ENCODE results near the gene PLXNA4.

PLXNA4 gene

DNA sequence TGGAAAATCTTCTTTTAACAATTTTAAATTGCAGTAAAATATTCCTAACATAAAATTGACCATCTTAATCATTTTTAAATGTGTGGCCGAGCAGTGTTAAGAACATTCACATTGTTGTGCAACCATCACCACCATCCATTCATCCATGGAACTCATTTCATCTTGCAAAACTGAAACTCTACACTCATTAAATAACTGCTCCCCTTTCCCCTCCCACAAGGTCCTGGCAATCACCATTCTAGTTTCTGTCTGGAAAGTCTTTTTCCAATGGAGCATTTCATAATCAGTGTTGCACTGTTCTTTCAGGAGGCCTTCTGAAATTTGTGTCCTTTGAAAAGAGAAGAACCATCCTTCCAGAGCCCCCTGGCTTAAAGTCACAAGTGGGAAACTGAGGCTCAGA is 233.1 kb downstream of the PLXNA4 start:
- Histone ChIP-seq H3K27me3 (ENCODE audit: low read depth, low read length) (peaks cover 37% of the 10 kb centered on the region), H3K9ac (ENCODE audit: low read length) (no peak overlapping the region), H3K4me2 (ENCODE audit: low read length) (no peak overlapping the region), H3K4me3 (ENCODE audit: low read length) (no peak overlapping the region), H3K27ac (ENCODE audit: low read length) (no peak overlapping the region), H3K4me1 (ENCODE audit: low read length) (no peaks in the 10 kb centered on the region), H3K36me3 (replicated peaks; ENCODE audit: low read depth, low read length) (no peaks in the 10 kb centered on the region), H2AFZ (ENCODE audit: low read depth, low read length) (no peak overlapping the region), H3K9me3 (ENCODE audit: insufficient read depth, low read length) (no peaks in the 10 kb centered on the region), H3K79me2 (ENCODE audit: low read length) (no peaks in the 10 kb centered on the region), H4K20me1 (ENCODE audit: insufficient read depth, low read length) (no peaks in the 10 kb centered on the region)
- TF ChIP-seq, protein P1, sequence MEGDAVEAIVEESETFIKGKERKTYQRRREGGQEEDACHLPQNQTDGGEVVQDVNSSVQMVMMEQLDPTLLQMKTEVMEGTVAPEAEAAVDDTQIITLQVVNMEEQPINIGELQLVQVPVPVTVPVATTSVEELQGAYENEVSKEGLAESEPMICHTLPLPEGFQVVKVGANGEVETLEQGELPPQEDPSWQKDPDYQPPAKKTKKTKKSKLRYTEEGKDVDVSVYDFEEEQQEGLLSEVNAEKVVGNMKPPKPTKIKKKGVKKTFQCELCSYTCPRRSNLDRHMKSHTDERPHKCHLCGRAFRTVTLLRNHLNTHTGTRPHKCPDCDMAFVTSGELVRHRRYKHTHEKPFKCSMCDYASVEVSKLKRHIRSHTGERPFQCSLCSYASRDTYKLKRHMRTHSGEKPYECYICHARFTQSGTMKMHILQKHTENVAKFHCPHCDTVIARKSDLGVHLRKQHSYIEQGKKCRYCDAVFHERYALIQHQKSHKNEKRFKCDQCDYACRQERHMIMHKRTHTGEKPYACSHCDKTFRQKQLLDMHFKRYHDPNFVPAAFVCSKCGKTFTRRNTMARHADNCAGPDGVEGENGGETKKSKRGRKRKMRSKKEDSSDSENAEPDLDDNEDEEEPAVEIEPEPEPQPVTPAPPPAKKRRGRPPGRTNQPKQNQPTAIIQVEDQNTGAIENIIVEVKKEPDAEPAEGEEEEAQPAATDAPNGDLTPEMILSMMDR (IDR thresholded peaks at IDR 0.05; ENCODE audit: low read depth, low read length), result no peak
- TF ChIP-seq EZH2phosphoT487 (IDR thresholded peaks at IDR 0.05; ENCODE audit: low read depth), result no peak

DNA sequence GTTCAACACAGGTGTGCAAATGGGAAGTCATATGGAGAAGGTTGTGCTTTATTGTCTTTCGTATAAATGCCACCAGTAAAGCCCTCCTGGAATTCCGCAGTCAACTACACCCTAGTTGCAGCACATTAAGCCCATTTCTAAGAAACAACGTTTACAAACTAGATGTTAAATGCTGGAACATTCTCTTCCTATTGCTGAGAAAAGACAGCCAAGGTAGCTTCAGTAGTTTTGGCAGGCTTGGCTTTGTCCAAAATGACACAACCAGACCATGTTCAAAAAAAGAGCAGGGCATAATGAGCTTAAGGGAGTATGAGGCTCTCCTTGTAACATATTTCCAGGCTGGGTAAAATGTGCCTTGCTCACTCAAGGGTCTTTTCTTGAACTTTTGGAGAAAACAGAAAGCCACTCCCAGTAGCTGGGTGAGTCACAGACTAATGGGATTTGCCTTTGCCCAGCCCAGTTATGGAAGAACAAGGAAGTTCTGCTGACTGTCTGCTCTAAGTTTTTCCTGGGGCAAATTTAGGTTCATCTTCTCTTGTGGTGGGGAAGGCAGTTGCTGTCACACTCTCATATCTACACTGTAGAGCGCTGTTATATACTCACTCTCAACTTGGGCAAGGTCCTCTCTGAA is 238.7 kb downstream of the PLXNA4 start:
- Histone ChIP-seq H3K27ac (ENCODE audit: low read length) (no peak overlapping the region), H3K9me3 (ENCODE audit: insufficient read depth, low read length) (no peaks in the 10 kb centered on the region), H3K4me1 (ENCODE audit: low read length) (no peaks in the 10 kb centered on the region), H3K9ac (ENCODE audit: low read length) (no peak overlapping the region), H4K20me1 (ENCODE audit: insufficient read depth, low read length) (no peaks in the 10 kb centered on the region), H3K4me2 (ENCODE audit: low read length) (no peak overlapping the region), H3K4me3 (ENCODE audit: low read length) (no peak overlapping the region), H3K27me3 (ENCODE audit: low read depth, low read length) (peaks cover 33% of the 10 kb centered on the region), H3K79me2 (ENCODE audit: low read length) (no peaks in the 10 kb centered on the region), H2AFZ (ENCODE audit: low read depth, low read length) (no peak overlapping the region), H3K36me3 (replicated peaks; ENCODE audit: low read depth, low read length) (no peaks in the 10 kb centered on the region)
- TF ChIP-seq, protein P1 (IDR thresholded peaks at IDR 0.05; ENCODE audit: low read depth, low read length), result no peak
- no peak for TF ChIP-seq EZH2phosphoT487 (IDR thresholded peaks at IDR 0.05; ENCODE audit: low read depth)

DNA sequence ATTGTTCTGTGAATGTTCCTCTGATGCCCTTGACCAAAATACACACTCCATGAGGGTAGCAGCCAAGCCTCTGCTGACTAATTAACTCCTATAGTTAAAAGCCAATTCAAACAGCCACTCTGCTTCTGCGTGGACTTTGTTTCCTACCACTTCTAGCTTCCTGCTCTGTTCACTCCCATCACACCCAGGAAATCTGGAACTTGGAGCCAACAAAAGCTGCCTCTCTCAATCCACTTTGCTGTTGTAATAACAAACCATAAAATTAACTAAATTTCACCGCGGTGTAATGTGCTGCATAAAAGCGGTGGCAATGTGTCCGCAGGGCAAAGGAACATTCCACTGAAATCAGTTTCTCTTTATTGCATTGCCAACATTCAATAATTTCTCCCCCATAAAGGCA is 239.5 kb downstream of the PLXNA4 start:
- H3K27me3 ChIP-seq (ENCODE audit: low read depth, low read length), result peaks cover 39% of the 10 kb centered on the region

DNA sequence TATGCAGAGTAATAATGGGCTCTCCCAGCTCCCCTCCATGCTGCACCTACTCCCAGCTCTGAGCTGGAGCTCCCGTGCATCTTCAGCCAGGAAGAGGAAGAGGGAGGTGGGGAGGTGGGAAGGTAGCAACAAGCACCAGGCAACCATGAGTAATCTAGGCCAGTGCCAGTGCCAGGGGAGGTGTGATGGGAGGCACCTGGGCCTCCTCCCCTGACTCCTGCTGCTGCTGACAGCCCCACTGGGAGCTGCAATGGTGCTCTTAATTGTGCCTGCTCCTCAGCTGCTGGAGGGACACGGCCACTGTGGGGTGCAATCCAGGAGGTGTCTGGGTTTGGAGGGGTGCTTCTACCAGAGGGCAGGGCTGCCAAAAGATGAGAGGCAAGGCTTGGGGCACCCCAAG is 243.0 kb downstream of the PLXNA4 start:
- H3K4me2 ChIP-seq (ENCODE audit: low read length), result no peak overlapping the region
- H3K27ac ChIP-seq (ENCODE audit: low read length), result no peak overlapping the region
- no peak overlapping the region for H3K9ac ChIP-seq (ENCODE audit: low read length)
- H3K79me2 ChIP-seq (ENCODE audit: low read length), result no peaks in the 10 kb centered on the region
- H3K4me1 ChIP-seq (ENCODE audit: low read length), result no peaks in the 10 kb centered on the region
- H3K27me3 ChIP-seq (ENCODE audit: low read depth, low read length), result peaks cover 49% of the 10 kb centered on the region
- H3K9me3 ChIP-seq (ENCODE audit: insufficient read depth, low read length), result no peaks in the 10 kb centered on the region
- no peaks in the 10 kb centered on the region for H4K20me1 ChIP-seq (ENCODE audit: insufficient read depth, low read length)
- no peak for TF ChIP-seq EZH2phosphoT487 (IDR thresholded peaks at IDR 0.05; ENCODE audit: low read depth)
- TF ChIP-seq, protein P1 (IDR thresholded peaks at IDR 0.05; ENCODE audit: low read depth, low read length), result no peak
- no peak overlapping the region for H2AFZ ChIP-seq (ENCODE audit: low read depth, low read length)
- H3K36me3 ChIP-seq (replicated peaks; ENCODE audit: low read depth, low read length), result no peaks in the 10 kb centered on the region
- no peak overlapping the region for H3K4me3 ChIP-seq (ENCODE audit: low read length)

More for the DNA sequence above, 239.5 kb downstream of the PLXNA4 start:
- no peaks in the 10 kb centered on the region for H3K79me2 ChIP-seq (ENCODE audit: low read length)
- H3K9me3 ChIP-seq (ENCODE audit: insufficient read depth, low read length), result no peaks in the 10 kb centered on the region
- TF ChIP-seq, protein P1 (IDR thresholded peaks at IDR 0.05; ENCODE audit: low read depth, low read length), result no peak
- no peak for TF ChIP-seq EZH2phosphoT487 (IDR thresholded peaks at IDR 0.05; ENCODE audit: low read depth)
- H3K4me1 ChIP-seq (ENCODE audit: low read length), result no peaks in the 10 kb centered on the region
- no peaks in the 10 kb centered on the region for H4K20me1 ChIP-seq (ENCODE audit: insufficient read depth, low read length)
- no peak overlapping the region for H3K27ac ChIP-seq (ENCODE audit: low read length)
- H3K36me3 ChIP-seq (replicated peaks; ENCODE audit: low read depth, low read length), result no peaks in the 10 kb centered on the region
- H3K4me3 ChIP-seq (ENCODE audit: low read length), result no peak overlapping the region
- H3K9ac ChIP-seq (ENCODE audit: low read length), result no peak overlapping the region
- no peak overlapping the region for H2AFZ ChIP-seq (ENCODE audit: low read depth, low read length)
- no peak overlapping the region for H3K4me2 ChIP-seq (ENCODE audit: low read length)
